HG03135 (cell line): ENCODE data around the gene MTR.

Source experiments
- ATAC-seq: cut with Tn5 transposase; IDR thresholded peaks from one replicate; pipeline ENCODE4 v1.9.1; 2021; ENCODE audit warnings: mild to moderate bottlenecking, moderate library complexity; ENCODE audit not compliant: unreplicated experiment

MTR gene

GRCh38 chr1:236795035-236795756, at the start of gene MTR:
TSS of gene MTR (plus strand) at chr1:236795292. CDS start at chr1:236795704, 412 bp downstream.
- peak; percentile 99 for ATAC-seq

- no peak for ATAC-seq
These were observed 48.3 kb upstream of the MTR start for GRCh38 chr1:236746785-236747184.

- no peak for ATAC-seq
These were observed 47.6 kb upstream of the MTR start for GRCh38 chr1:236747311-236747985.

DNA sequence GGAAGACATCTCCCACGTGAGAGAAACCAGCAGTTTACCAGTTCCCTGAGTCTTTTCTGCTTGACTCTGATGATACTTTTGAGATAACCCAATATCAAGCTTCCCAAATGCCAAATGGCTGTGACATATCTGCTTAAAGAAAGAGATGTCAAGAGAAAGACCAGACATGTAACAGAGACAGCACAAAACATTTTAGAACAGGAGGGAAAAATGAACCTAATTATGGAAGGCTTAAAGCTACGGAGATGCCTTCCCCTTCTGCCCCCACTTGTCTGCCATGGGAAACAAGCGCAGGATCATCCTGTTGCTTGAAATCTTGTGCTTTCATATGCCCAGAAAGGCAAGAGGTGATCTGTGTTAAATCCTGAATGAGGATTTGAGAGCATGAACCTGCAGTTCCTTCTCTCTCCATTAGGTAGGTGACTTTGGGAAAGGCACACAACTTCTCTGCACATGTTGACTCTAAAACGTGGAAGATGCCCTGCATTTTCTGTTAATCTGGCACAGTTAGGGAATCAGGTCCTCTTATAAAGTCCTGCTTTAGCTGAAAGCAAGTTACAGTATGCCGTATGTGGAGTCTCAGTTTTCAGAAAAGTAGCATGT, 46.7 kb upstream of the MTR start:
- ATAC-seq, result no peak

GRCh38 chr1:236750928-236751327, 44.2 kb upstream of the MTR start:
- ATAC-seq, result no peak

GRCh38 chr1:236751385-236751784, 43.7 kb upstream of the MTR start:
- no peak for ATAC-seq

DNA sequence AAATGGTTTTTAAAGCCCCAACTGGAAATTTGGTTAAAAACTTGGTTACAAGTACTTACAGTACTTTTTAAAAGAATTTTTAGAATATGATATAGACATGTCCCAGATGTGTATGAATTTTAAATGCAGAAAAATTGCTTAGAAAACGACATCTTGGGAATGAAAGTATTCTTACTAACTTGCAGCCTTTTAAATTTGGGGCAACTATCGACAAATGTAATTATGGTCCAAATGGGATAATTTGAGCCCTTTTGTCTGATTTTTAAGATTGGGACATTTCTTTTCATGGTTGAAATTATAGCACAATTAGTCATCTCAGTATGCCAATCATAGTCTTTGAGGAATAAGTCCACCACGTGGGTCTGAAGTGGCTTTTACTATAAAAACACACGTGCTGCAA, 43.2 kb upstream of the MTR start:
- no peak for ATAC-seq

GRCh38 chr1:236753516-236753915, 41.6 kb upstream of the MTR start:
- no peak for ATAC-seq

DNA sequence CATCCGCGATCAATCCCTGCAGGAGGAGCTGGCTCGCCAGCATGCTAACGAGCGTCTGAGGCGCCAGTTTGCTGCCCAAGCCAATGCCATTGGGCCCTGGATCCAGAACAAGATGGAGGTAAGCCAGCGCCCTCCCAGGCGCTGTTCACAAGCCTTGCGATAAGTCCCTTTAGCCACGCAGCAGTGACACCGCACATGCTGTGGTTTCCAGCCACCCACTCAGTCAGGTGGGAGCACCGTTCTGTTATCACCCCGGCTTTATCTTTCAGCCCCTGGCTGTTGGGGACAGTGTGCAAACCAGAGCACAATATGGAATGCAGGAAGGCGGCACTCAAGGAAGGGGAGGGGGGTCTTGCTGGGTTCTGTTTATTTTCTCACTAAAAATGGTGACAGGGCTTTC, 41.1 kb upstream of the MTR start:
- no peak for ATAC-seq

DNA sequence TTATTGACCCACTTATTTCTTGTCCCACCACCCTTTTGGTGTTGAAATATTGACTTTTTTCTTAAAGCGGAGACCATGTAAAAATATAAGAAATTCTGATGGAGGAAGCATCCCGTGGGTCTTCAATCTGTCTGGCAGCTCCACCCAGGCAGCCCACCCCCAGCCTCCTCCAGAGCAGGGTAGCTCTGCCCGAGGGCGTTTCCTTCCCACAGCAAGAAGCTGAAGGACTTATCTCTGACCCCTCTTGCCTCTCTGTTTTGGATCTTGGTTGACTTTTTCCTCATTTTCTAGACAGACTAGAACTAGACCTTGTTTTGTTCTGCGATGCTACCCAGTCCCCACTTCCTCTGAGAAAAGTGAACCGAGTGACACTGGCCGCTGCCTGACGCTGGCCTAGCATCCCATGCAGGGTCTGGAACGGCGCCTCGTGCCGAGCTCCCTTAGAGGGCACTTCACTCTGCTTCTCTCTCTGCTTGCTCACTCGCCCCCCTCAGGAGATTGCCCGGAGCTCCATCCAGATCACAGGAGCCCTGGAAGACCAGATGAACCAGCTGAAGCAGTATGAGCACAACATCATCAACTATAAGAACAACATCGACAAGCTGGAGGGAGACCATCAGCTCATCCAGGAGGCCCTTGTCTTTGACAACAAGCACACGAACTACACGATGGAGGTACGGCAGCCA, 40.4 kb upstream of the MTR start:
- no peak for ATAC-seq

DNA sequence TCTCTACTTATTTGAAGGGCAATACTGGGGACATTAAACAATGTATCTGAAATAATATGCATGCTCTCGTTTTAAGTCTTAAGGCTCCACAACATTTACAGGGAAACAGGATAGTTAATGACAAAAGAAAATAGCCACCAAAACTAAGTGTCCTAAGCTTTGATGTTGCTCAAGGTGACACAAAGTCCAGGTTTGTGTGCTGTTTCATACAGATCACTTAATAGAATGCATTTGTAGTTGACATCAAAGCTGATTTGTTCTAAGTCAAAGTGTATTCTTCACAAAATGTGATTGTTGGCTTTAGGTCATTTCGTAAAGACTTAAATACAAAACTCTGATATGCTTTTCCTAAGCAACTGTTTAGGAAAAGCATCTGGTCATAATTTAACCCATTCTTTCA, 37.5 kb upstream of the MTR start:
- ATAC-seq, result no peak

- no peak for ATAC-seq
These were observed 35.7 kb upstream of the MTR start for GRCh38 chr1:236759252-236759859.

- no peak for ATAC-seq
These were observed 34.6 kb upstream of the MTR start for GRCh38 chr1:236760480-236760879.

GRCh38 chr1:236760986-236761385, 34.1 kb upstream of the MTR start:
- ATAC-seq, result no peak

- no peak for ATAC-seq
These were observed 33.5 kb upstream of the MTR start for GRCh38 chr1:236761397-236762132.

- ATAC-seq, result no peak
These were observed 32.7 kb upstream of the MTR start for GRCh38 chr1:236762410-236762809.

- ATAC-seq, result no peak
These were observed 29.3 kb upstream of the MTR start for GRCh38 chr1:236765831-236766230.

DNA sequence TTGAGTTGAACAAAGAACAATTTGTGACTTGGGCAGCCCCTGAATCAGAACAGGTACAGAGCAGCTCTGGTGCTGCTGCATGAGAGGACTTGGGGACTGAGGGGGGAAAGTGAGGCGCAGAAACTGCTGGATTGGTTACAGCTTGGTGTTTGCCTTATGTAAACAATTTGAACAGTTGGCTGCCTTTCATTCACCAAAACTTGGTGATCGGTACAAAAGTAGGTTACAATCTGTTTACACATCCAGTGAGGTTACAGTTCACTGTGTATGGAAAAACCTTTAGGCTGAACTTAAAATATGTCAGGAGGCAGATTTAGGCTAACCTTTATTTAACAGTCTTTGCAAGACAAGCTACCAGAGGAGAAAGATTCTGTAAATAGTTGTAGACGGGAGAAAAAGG, 28.6 kb upstream of the MTR start:
- ATAC-seq, result no peak

DNA sequence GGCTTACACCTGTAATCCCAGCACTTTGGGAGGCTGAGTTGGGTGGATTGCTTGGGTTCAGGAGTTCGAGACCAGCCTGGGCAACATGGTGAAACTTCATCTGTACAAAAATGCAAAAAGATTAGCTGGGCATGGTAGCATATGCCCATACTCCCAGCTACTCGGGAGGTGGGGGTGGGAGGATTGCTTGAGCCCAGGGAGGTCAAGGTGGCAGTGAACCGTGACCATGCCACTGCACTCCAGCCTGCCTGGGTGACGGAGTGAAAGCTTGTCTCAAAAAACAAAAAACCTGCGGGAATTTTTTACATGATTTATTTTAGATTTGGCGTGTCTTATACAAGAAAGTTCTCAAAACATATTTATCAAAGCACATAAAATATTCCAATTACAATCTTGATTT, 27.8 kb upstream of the MTR start:
- ATAC-seq, result no peak

DNA sequence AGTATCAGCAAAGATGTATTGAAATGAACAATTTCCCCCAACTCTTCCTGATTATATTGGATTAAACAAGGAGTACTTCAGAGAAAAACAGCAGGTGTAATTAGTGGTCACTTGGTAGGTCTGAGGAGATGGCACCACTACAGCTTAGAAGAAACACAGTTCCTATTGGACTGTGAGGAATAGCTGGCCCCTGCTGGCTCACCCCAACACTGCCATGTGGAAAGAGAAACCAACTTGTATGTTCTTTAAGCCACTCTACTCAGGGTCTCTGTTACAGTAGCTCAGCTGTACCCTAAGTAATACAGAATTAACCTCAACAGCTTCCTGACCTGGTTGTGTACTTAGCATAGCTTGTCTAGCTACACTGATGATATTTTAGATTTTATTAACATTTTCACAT, 26.5 kb upstream of the MTR start:
- ATAC-seq, result no peak

DNA sequence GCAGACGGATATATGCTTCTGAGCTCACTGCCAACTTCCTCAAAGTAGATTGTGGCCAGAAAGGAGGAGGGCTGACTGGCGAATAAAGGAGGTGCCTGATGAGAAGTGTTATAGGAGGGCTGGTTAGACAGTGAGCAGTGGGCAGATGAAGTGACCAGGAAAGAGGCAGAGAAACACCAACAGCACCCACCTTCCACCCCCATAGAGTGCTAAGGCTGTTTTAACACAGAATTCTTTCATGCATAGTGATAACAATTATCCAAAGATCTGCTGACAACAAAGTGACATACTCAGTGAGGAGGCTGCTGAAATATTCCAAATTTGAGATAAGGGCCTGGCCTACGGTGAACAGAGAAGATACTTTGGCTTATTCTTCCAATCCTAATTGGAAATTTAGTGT, 21.2 kb upstream of the MTR start:
- no peak for ATAC-seq
